MM.1S (cell line): ENCODE measurements around the gene SYVN1.
"Not testable (repeated sequence)": the region's sequence is repeated elsewhere in the genome, so short reads cannot be mapped to it uniquely, and the experiment has no call there.

ENCODE experiments used
- DNase-seq: peaks from one replicate; pipeline ENCODE4 v3.0.0-alpha.2; 2015
- H2AFZ ChIP-seq: fragments of 300-600 bp; sonication (generic); 2 replicates; pipeline ENCODE4 v1.6.0; 2016; ENCODE audit warnings: antibody characterized with exemption, low read length
- H3F3A ChIP-seq: fragments of 300-600 bp; sonication (generic); 2 replicates; pipeline ENCODE4 v1.6.1; 2016; ENCODE audit warnings: mild to moderate bottlenecking, antibody characterized with exemption, low read length, moderate library complexity, mixed read lengths; ENCODE audit not compliant: insufficient read depth
- H3K27ac ChIP-seq: fragments of 300-600 bp; sonication (generic); 2 replicates; pipeline ENCODE4 v1.5.1; 2016; ENCODE audit warnings: mild to moderate bottlenecking, low read length
- H3K27me3 ChIP-seq: fragments of 300-600 bp; sonication (generic); replicated peaks from 2 replicates; pipeline ENCODE4 v1.6.0; 2016; ENCODE audit warnings: low read length; ENCODE audit not compliant: insufficient read depth
- H3K36me3 ChIP-seq: fragments of 300-600 bp; sonication (generic); replicated peaks from 2 replicates; pipeline ENCODE4 v1.6.1; 2016; ENCODE audit warnings: mild to moderate bottlenecking, low read length, mixed read lengths; ENCODE audit not compliant: insufficient read depth
- H3K4me1 ChIP-seq: fragments of 300-600 bp; sonication (generic); 2 replicates; pipeline ENCODE4 v1.6.1; 2016; ENCODE audit warnings: low read length, mixed read lengths
- H3K4me2 ChIP-seq: fragments of 300-600 bp; sonication (generic); 2 replicates; pipeline ENCODE4 v1.6.0; 2016; ENCODE audit warnings: low read depth, low read length
- H3K4me3 ChIP-seq: fragments of 300-600 bp; sonication (generic); 2 replicates; pipeline ENCODE4 v1.5.1; 2016; ENCODE audit warnings: low read length, mixed read lengths
- H3K79me2 ChIP-seq: fragments of 300-600 bp; sonication (generic); 2 replicates; pipeline ENCODE4 v1.6.1; 2016; ENCODE audit warnings: mixed run types, low read length, mixed read lengths
- H3K9ac ChIP-seq: fragments of 300-600 bp; sonication (generic); 2 replicates; pipeline ENCODE4 v1.6.1; 2016; ENCODE audit warnings: low read length, mixed read lengths
- H3K9me2 ChIP-seq: fragments of 300-600 bp; sonication (generic); replicated peaks from 2 replicates; pipeline ENCODE4 v1.6.1; 2016; ENCODE audit warnings: mild to moderate bottlenecking, low read length, mixed read lengths; ENCODE audit not compliant: insufficient read depth
- H3K9me3 ChIP-seq: fragments of 300-600 bp; sonication (generic); replicated peaks from 2 replicates; pipeline ENCODE4 v1.6.1; 2016; ENCODE audit warnings: mild to moderate bottlenecking, low read length, mixed read lengths; ENCODE audit not compliant: insufficient read depth
- H4K20me1 ChIP-seq: fragments of 300-600 bp; sonication (generic); 2 replicates; pipeline ENCODE4 v1.6.1; 2016; ENCODE audit warnings: mild to moderate bottlenecking, low read length, moderate library complexity, mixed read lengths; ENCODE audit not compliant: insufficient read depth
- CTCF ChIP-seq: fragments of 300-600 bp; sonication (generic); IDR thresholded peaks from 2 replicates; pipeline ENCODE4 v1.5.1; 2016; ENCODE audit warnings: antibody characterized with exemption, low read length, mixed read lengths
- EZH2 ChIP-seq: fragments of 300-600 bp; sonication (generic); optimal IDR thresholded peaks from 2 replicates; pipeline ENCODE3; 2017; ENCODE audit warnings: low read depth, mild to moderate bottlenecking, antibody characterized with exemption, low read length, mixed read lengths
- EZH2phosphoT487 ChIP-seq: fragments of 300-600 bp; sonication (generic); IDR thresholded peaks from 2 replicates; pipeline ENCODE4 v1.6.1; 2018; ENCODE audit warnings: antibody characterized with exemption, low read length

The SYVN1 gene

GRCh38 chr11:65152122-65152521 is 17.8 kb upstream of the SYVN1 start:
- H3K9ac ChIP-seq: no peak overlapping the region
- no peaks in the 10 kb centered on the region for H3K9me3 ChIP-seq
- no peaks in the 10 kb centered on the region for H3K27me3 ChIP-seq
- H2AFZ ChIP-seq: peak overlapping the region; percentile 72; the same call in 1 of the 2 replicates
- H3K4me2 ChIP-seq: peak overlapping the region; percentile 51
- no peaks in the 10 kb centered on the region for H3K36me3 ChIP-seq
- TF ChIP-seq EZH2phosphoT487 (no peak), CTCF (no peak), EZH2 (no peak)
- no peaks in the 10 kb centered on the region for H3F3A ChIP-seq
- no peaks in the 10 kb centered on the region for H3K79me2 ChIP-seq
- no peaks in the 10 kb centered on the region for H4K20me1 ChIP-seq
- no peaks in the 10 kb centered on the region for H3K4me1 ChIP-seq
- peak; percentile 21 for DNase-seq
- H3K4me3 ChIP-seq: 0 out of 2 replicates have a peak overlapping the region, but pooled peaks have one; percentile 26
- H3K9me2 ChIP-seq: no peaks in the 10 kb centered on the region
- no peak overlapping the region for H3K27ac ChIP-seq

GRCh38 chr11:65151331-65151899 is 17.1 kb upstream of the SYVN1 start:
- H3K4me3 ChIP-seq: no peak overlapping the region

GRCh38 chr11:65150509-65151299 is 16.4 kb upstream of the SYVN1 start:
- no peaks in the 10 kb centered on the region for H3K27me3 ChIP-seq
- H3K27ac ChIP-seq: no peak overlapping the region
- H3F3A ChIP-seq: no peaks in the 10 kb centered on the region
- TF ChIP-seq EZH2 (no peak), EZH2phosphoT487 (no peak), CTCF (no peak)
- no peaks in the 10 kb centered on the region for H3K4me1 ChIP-seq
- H3K36me3 ChIP-seq: no peaks in the 10 kb centered on the region
- H3K79me2 ChIP-seq: no peaks in the 10 kb centered on the region
- H4K20me1 ChIP-seq: no peaks in the 10 kb centered on the region
- H3K4me2 ChIP-seq: no peak overlapping the region
- no peaks in the 10 kb centered on the region for H3K9me3 ChIP-seq
- H2AFZ ChIP-seq: no peak overlapping the region
- no peak for DNase-seq
- no peak overlapping the region for H3K4me3 ChIP-seq
- H3K9me2 ChIP-seq: no peaks in the 10 kb centered on the region
- no peak overlapping the region for H3K9ac ChIP-seq

More at GRCh38 chr11:65151331-65151899, 17.1 kb upstream of the SYVN1 start:
- H3K79me2 ChIP-seq: no peaks in the 10 kb centered on the region
- TF ChIP-seq CTCF: no peak
- no peak for TF ChIP-seq EZH2phosphoT487
- no peak overlapping the region for H3K4me2 ChIP-seq
- H2AFZ ChIP-seq: no peak overlapping the region
- H4K20me1 ChIP-seq: no peaks in the 10 kb centered on the region
- no peaks in the 10 kb centered on the region for H3K9me2 ChIP-seq
- no peaks in the 10 kb centered on the region for H3K4me1 ChIP-seq
- no peak overlapping the region for H3K9ac ChIP-seq
- H3K9me3 ChIP-seq: no peaks in the 10 kb centered on the region
- H3K27me3 ChIP-seq: no peaks in the 10 kb centered on the region
- H3F3A ChIP-seq: no peaks in the 10 kb centered on the region
- H3K27ac ChIP-seq: no peak overlapping the region
- DNase-seq: no peak
- H3K36me3 ChIP-seq: no peaks in the 10 kb centered on the region

- not testable (repeated sequence) for H2AFZ ChIP-seq, H3K4me1 ChIP-seq, H3K27me3 ChIP-seq, H3K36me3 ChIP-seq, H3K4me3 ChIP-seq, H3K4me2 ChIP-seq, H3K9ac ChIP-seq, H3K27ac ChIP-seq, H3K9me3 ChIP-seq, H3K9me2 ChIP-seq, H3K79me2 ChIP-seq, H4K20me1 ChIP-seq, H3F3A ChIP-seq, DNase-seq
Measured at GRCh38 chr11:65150131-65150508, 15.8 kb upstream of the SYVN1 start.
